Transverse colon (tissue), 4 donors: ENCODE measurements around the gene VPS26C.

ENCODE experiments used
- CTCF ChIP-seq, 5 experiments: fragments of 200-600 bp in 3 of 5; fragments of 450-650 bp in 2 of 5; sonication (generic) in 3 of 5; IDR thresholded peaks; 1 replicate in 2 of 5; 2 replicates in 3 of 5; pipeline ENCODE4 v1.5.1; 2016 to 2017; ENCODE audit warnings: antibody characterized with exemption in 5 of 5, inconsistent platforms in 3 of 5, mild to moderate bottlenecking in 2 of 5, moderate library complexity in 1 of 5
- EP300 ChIP-seq: sonication (generic); formaldehyde crosslinking; IDR thresholded peaks from one replicate; pipeline ENCODE4 v1.6.1; 2017; ENCODE audit warnings: antibody characterized with exemption, low read depth
- POLR2A ChIP-seq: fragments of 450-650 bp; IDR thresholded peaks from one replicate; pipeline ENCODE4 v1.6.1; 2016; ENCODE audit warnings: antibody characterized with exemption, mild to moderate bottlenecking, moderate library complexity
- POLR2AphosphoS5 ChIP-seq, 3 donors: sonication (generic); formaldehyde crosslinking; IDR thresholded peaks; one replicate each; pipeline ENCODE4 v1.6.1; 2016; ENCODE audit warnings: antibody characterized with exemption in 3 of 3

GRCh38 chr21:37273911-37274690 lies 7.0 kb upstream of the VPS26C start:
- TF ChIP-seq POLR2A (no peak), CTCF (IDR thresholded peaks at IDR 0.05) (no peak), POLR2AphosphoS5 (IDR thresholded peaks at IDR 0.05) (no peak), EP300 (no peak)
